ENCODE data around the gene GPSM1.

GRCh38 chr9:136326061-136326760 lies 1.1 kb upstream of the GPSM1 start:
- no peak for TF ChIP-seq FOXM1 (IDR thresholded peaks at IDR 0.05; ENCODE audit: borderline replicate concordance)
- no peak for TF ChIP-seq BHLHE40 (IDR thresholded peaks at IDR 0.05; ENCODE audit: borderline replicate concordance)
- no peak for TF ChIP-seq SP1 (IDR thresholded peaks at IDR 0.05)
- TF ChIP-seq ARNT (IDR thresholded peaks at IDR 0.05): no peak

Measured in HEK293T (cell line).